PC-3 (cell line): ENCODE results near the gene PRR15L. TPM values are rescaled to one million over a fixed set of nuclear protein-coding genes. Genes with fewer than 3 reads are reported as not detected.

ENCODE experiments used
- ATAC-seq: fragments of 200-7000 bp; cut with Tn5 transposase; 2 replicates; pipeline ENCODE4 v1.9.1; 2020; ENCODE audit warnings: mild to moderate bottlenecking, moderate library complexity
- BruUV-seq: library from RNA; stranded (reverse); fragments of 400-500 nt; replicated peaks from 2 replicates; lab custom pipeline; 2021; lab: Mats Ljungman, UMichigan
- CTCF ChIA-PET: fragments of 300-600 bp; sonication (Branson Sonifier 250); formaldehyde crosslinking; loops from one replicate; lab custom pipeline; 2022; ENCODE audit warnings: antibody characterized with exemption; lab: Charles Lee
- POLR2A ChIA-PET: fragments of 300-600 bp; sonication (Branson Sonifier 250); formaldehyde crosslinking; loops from one replicate; lab custom pipeline; 2022; ENCODE audit warnings: antibody characterized with exemption; ENCODE audit not compliant: unreplicated experiment; lab: Charles Lee
- DNase-seq: peaks from one replicate; pipeline ENCODE4 v3.0.0-alpha.2; 2015
- H2AFZ ChIP-seq: fragments of 300-600 bp; sonication (generic); 2 replicates; pipeline ENCODE4 v1.6.0; 2016; ENCODE audit warnings: antibody characterized with exemption, low read length
- H3F3A ChIP-seq: fragments of 300-600 bp; sonication (generic); one replicate; pipeline ENCODE4 v1.6.0; 2017; ENCODE audit warnings: antibody characterized with exemption, low read length, control low read depth, mild to moderate bottlenecking; ENCODE audit not compliant: unreplicated experiment
- H3K27ac ChIP-seq: fragments of 300-600 bp; sonication (generic); 2 replicates; pipeline ENCODE4 v1.5.1; 2016; ENCODE audit warnings: mild to moderate bottlenecking, low read length
- H3K27me3 ChIP-seq: fragments of 300-600 bp; sonication (generic); 2 replicates; pipeline ENCODE4 v1.6.1; 2016; ENCODE audit warnings: low read length, mixed read lengths
- H3K36me3 ChIP-seq: fragments of 300-600 bp; sonication (generic); 2 replicates; pipeline ENCODE4 v1.6.1; 2016; ENCODE audit warnings: low read depth, mixed run types, low read length, mixed read lengths
- H3K4me1 ChIP-seq: fragments of 300-600 bp; sonication (generic); 2 replicates; pipeline ENCODE4 v1.5.1; 2016; ENCODE audit warnings: low read length; ENCODE audit not compliant: insufficient read depth
- H3K4me2 ChIP-seq: fragments of 300-600 bp; sonication (generic); 2 replicates; pipeline ENCODE4 v1.6.0; 2016; ENCODE audit warnings: low read length
- H3K4me3 ChIP-seq: fragments of 300-600 bp; sonication (generic); 2 replicates; pipeline ENCODE4 v1.5.1; 2016; ENCODE audit warnings: mild to moderate bottlenecking, low read length, mixed read lengths
- H3K79me2 ChIP-seq: fragments of 300-600 bp; sonication (generic); 2 replicates; pipeline ENCODE4 v1.6.1; 2017; ENCODE audit warnings: low read length, mixed read lengths
- H3K9ac ChIP-seq: fragments of 300-600 bp; sonication (generic); 2 replicates; pipeline ENCODE4 v1.6.0; 2016; ENCODE audit warnings: mild to moderate bottlenecking, low read length
- H3K9me2 ChIP-seq: fragments of 300-600 bp; sonication (generic); replicated peaks from 2 replicates; pipeline ENCODE4 v1.6.1; 2016; ENCODE audit warnings: mixed run types, low read length, mixed read lengths
- H3K9me3 ChIP-seq: fragments of 300-600 bp; sonication (generic); 2 replicates; pipeline ENCODE4 v1.6.1; 2016; ENCODE audit warnings: low read length, mixed read lengths
- H4K20me1 ChIP-seq: fragments of 300-600 bp; sonication (generic); 2 replicates; pipeline ENCODE4 v1.6.1; 2016; ENCODE audit warnings: low read length, mixed read lengths
- CTCF ChIP-seq: fragments of 300-600 bp; sonication (generic); conservative IDR thresholded peaks from 2 replicates; pipeline ENCODE4 v1.5.1; 2017; ENCODE audit warnings: antibody characterized with exemption, low read depth, mild to moderate bottlenecking, low read length
- EZH2 ChIP-seq: fragments of 300-600 bp; sonication (generic); IDR thresholded peaks from one replicate; pipeline ENCODE4 v1.6.1; 2017; ENCODE audit warnings: antibody characterized with exemption, mild to moderate bottlenecking, low read length; ENCODE audit not compliant: unreplicated experiment
- EZH2phosphoT487 ChIP-seq: fragments of 300-600 bp; sonication (generic); IDR thresholded peaks from 2 replicates; pipeline ENCODE4 v1.6.1; 2018; ENCODE audit warnings: mild to moderate bottlenecking, antibody characterized with exemption, low read length, borderline replicate concordance
- intact Hi-C: fragments of 100-400 bp; cut with micrococcal nuclease; formaldehyde crosslinking; loops from 2 replicates; pipeline ENCODE4 v1.9.0; 2023
- total RNA-seq: library from RNA; depleted of rRNA; stranded (reverse); fragments of >200 nt; gene quantifications from 2 replicates; pipeline ENCODE4 v1.2.3, GENCODE V29; 2014

The PRR15L gene
- total RNA-seq, 1 experiment from 2014 or later, result 6.0 TPM

- H3K79me2 ChIP-seq, result peaks cover 4% of the 10 kb centered on the region; the same call in 1 of the 2 replicates
- H3K4me1 ChIP-seq, result peaks cover 34% of the 10 kb centered on the region
- peaks cover 7% of the 10 kb centered on the region for H3F3A ChIP-seq
- no peaks in the 10 kb centered on the region for H3K9me2 ChIP-seq
- H3K27me3 ChIP-seq, result no peaks in the 10 kb centered on the region
- intact Hi-C loops, result loop anchor here (1.0 to 2.0 kb wide), 3 partner anchors 21 to 108 kb away; partner anchors contain the start of gene SCRN2
- peak; percentile 94 for DNase-seq
- H4K20me1 ChIP-seq, result no peaks in the 10 kb centered on the region
- H3K4me3 ChIP-seq, result peak overlapping the region; percentile 49
- peak overlapping the region; percentile 78 for H3K4me2 ChIP-seq
- H2AFZ ChIP-seq, result peak overlapping the region; percentile 45
- H3K9me3 ChIP-seq, result no peaks in the 10 kb centered on the region
- peaks cover 10% of the 10 kb centered on the region for H3K36me3 ChIP-seq
- peak; percentile 99 for TF ChIP-seq CTCF
- TF ChIP-seq EZH2, result no peak
- CTCF ChIA-PET, result interaction anchor here (0.6 to 3.4 kb wide), 11 partner anchors 8 to 300 kb away, joined by 3 to 60 read pairs (median 5); partner anchors contain the start of genes CDK5RAP3, KPNB1 and PNPO
- POLR2A ChIA-PET, result interaction anchor here (0.6 to 3.3 kb wide), 6 partner anchors 8 to 74 kb away, joined by 3 to 30 read pairs (median 4); partner anchors contain the start of gene CDK5RAP3
- no TSS peak for BruUV-seq
- H3K9ac ChIP-seq, result peak overlapping the region; percentile 82
- peak overlapping the region; percentile 96 for H3K27ac ChIP-seq
- ATAC-seq, result peak; percentile 69
Observed at GRCh38 chr17:47949197-47949759, 8.4 kb downstream of the PRR15L start.

GRCh38 chr17:47948706-47949196 is 8.9 kb downstream of the PRR15L start:
- Histone ChIP-seq H2AFZ (no peak overlapping the region), H3K36me3 (peaks cover 11% of the 10 kb centered on the region), H3K4me2 (peak overlapping the region; percentile 78), H3K79me2 (peaks cover 6% of the 10 kb centered on the region), H3K9ac (peak overlapping the region; percentile 82), H3K27ac (peak overlapping the region; percentile 96), H3K9me3 (no peaks in the 10 kb centered on the region), H3K27me3 (no peaks in the 10 kb centered on the region), H3K4me3 (peak overlapping the region; percentile 6; the same call in 1 of the 2 replicates), H3K9me2 (no peaks in the 10 kb centered on the region), H3F3A (peaks cover 7% of the 10 kb centered on the region), H4K20me1 (no peaks in the 10 kb centered on the region), H3K4me1 (peaks cover 34% of the 10 kb centered on the region)
- ATAC-seq (peak; percentile 83), DNase-seq (peak; percentile 96)
- BruUV-seq, result no TSS peak
- intact Hi-C loops, result loop anchor here (1.0 to 2.0 kb wide), 4 partner anchors 22 to 108 kb away; partner anchors contain the start of gene SCRN2
- ChIA-PET CTCF (interaction anchor here (0.5 to 3.4 kb wide), 10 partner anchors 7 to 299 kb away, joined by 3 to 60 read pairs (median 4); partner anchors contain the start of genes CDK5RAP3, KPNB1, PNPO and PRR15L), POLR2A (interaction anchor here (0.6 to 3.3 kb wide), 6 partner anchors 8 to 74 kb away, joined by 3 to 30 read pairs (median 4); partner anchors contain the start of gene CDK5RAP3)
- TF ChIP-seq EZH2 (no peak), CTCF (no peak), EZH2phosphoT487 (no peak)
